UCSD-AML1 (cell line): ENCODE data around the gene PPP3R1.

ENCODE experiments used
- DNase-seq: peaks from one replicate; lab custom pipeline; 2025; ENCODE audit not compliant: unreplicated experiment; lab: John Stamatoyannopoulos, UW

PPP3R1 gene, protein sequence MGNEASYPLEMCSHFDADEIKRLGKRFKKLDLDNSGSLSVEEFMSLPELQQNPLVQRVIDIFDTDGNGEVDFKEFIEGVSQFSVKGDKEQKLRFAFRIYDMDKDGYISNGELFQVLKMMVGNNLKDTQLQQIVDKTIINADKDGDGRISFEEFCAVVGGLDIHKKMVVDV

DNA sequence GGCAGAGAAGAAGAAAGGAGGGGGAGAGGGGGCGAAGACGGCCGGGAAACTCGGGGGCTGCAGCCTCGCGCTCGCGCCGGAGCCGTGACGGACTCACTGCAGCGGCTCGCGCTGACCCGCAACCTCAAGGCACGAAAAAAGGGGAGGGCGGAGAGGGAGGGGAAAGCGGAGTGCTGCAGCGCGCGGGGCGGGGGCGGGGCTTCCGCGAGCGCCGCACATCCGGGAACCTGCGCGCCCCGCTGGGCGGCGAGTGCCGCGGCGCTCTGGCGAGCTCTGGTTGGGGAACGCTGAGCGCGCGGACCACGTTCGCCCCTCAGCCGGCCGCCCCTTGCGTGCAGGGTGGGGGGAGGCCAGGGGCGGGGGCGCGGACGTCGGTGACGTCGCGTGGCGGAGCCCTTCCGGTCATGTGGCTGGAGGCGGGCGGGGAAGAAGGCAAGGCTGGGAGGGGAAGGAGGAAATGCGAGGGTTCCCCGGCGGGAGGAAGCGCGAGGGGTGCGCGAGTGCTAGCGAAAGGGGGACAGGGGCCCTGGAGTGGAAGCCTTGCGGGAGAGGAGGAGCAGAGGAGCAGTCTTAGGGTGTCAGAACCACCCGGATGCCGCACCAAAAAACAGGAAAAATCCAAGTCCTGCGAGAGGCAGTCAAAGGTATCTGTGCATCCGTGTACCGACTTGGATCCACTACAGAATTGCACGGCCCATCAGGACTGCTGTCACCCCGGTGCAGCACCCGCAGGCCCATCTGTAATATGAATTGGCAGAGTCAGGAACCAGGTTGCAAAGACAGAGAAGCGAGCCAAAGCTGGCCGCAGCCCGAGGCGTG lies at the start of gene PPP3R1:
Gene PPP3R1, minus strand, starts transcription at position 133 of the 819 bp plus-strand sequence. CDS start 405 bp downstream, outside the sequence.
- peak; percentile 98 for DNase-seq

DNA sequence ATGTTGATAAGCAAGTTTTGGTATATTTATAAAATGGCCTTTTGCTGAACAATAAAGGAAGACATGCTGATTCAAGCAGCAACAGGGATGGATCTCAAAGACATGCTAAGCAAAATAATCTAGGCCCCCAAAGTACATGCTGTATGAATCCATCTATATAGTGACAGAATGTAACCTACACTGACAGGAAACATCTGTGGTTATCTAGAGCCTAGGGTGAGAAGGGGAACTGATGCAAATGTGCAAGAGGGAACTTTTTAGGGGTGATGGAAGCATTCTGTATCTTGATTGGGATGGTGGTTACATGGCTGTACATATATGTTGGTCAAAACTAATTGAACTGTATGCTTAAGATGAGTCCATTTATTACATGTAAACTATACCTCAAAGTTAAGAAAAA lies 43.2 kb upstream of the PPP3R1 start:
- no peak for DNase-seq

DNA sequence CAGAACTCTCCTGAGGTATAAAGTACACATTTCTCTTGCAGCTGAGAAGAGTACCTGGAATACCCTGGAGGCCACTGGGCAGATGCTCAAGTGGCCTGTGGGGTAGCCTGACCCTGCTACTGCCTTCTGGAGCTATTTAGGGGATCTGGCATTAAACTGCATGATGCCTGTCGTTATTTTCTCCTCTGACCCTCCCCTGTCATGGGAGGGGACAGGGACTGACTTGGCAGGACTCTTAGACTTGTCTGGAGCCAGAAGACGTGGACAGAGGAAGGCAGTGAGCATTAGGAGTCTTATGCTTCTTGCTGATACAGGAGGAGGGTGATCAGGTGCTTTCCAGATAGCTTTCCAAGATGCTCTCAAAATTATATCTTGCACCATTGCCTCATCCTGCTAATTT lies 42.6 kb upstream of the PPP3R1 start:
- DNase-seq, result no peak

DNA sequence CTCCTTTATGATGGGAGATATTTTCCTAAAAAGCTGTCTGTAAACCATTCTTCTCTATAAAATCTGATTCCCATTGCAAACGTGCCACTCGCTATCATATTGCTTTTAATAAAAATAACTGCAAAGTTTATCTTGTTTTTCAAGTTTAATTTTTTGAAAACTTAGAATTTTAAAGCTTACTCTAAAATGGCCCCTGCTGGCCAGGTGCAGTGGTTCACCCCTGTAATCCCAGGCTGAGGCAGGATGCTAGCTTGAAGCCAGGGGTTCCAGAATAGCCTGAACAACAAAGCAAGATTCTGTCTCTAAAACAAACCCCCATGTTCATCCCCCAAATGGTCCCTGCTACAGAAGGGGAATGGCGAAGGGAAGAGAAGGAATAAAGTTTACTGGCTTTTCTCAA lies 41.9 kb upstream of the PPP3R1 start:
- no peak for DNase-seq

- DNase-seq, result no peak
These were observed 41.4 kb upstream of the PPP3R1 start for GRCh38 chr2:68293755-68294154.

DNA sequence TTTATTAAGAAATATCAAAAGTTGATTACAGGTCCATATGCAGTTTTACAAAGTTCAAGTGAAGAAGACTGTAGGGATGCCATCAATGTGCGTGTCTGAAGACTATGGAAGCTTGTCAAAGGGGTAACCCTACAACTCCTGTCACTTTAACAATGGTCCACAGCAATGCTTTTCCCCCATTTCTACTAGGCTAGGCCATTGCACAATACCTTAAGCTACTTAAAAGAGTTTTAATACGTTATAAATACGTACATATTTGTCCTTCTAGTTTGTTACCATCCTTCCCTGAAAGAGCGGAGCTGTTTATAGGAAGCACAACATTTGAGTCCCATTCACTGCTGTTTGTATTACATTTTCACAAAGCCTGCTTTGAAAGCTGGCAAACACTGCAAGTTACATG lies 40.7 kb upstream of the PPP3R1 start:
- DNase-seq, result no peak

- DNase-seq, result no peak
These were observed 39.9 kb upstream of the PPP3R1 start for GRCh38 chr2:68292108-68292710.

DNA sequence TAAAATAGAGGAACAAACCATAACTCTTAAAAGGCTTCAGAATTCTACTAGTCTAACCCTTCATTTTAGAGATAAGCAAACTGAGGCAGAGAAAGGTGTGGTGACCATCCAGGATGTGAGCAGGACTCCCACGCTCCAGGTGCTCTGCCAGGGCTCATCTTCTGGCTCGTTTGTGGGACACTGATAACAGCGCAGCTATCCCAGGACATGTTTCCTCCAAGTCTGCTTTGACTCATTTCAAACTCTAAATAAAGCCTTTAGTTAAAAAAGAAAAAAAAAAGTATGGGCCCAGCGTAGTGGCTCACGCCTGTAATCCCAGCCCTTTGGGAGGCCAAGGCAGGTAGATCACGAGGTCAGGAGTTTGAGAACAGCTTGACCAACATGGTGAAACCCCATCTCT lies 39.0 kb upstream of the PPP3R1 start:
- DNase-seq, result no peak

- DNase-seq, result no peak
These were observed 38.6 kb upstream of the PPP3R1 start for GRCh38 chr2:68290901-68291300.

DNA sequence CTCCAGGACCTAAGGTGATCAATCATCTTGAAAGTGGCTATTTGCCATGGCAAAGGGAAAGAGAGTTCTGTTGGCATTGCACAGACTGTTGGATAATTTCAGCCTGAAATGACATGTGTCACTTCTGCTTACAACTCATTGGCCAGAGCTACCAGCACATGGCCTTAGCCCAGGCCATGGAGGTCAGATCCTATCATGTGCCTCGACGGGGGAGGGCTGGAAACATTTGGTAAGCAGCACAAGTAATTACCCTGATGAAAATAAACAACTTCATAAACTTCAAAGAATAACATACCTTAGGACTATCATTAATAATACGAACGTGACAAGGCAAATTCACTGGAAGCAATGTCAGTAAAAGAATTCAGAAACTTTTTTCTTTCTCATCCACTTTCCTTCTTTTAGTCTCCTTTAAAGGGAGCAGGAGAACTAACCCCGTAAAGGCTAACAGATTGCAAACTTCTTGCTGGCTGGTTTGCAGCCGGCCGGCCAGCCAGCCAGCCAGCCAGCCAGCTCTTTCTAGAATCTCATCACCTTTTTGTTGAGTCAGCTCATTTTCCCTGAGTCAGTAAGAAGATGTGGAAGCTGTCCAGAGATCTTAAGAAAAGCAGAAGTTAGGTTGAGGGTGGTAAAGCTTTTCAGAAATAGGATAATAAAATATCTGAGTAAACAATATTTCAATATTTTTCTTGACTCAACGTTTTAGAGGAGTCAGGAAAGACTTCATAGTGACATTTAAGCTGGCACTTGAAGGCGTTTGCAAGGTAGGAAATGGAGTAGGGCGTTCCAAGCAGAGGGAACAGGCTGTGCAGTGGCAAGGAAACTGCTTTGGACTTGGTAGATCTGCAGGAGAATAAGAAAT lies 35.5 kb upstream of the PPP3R1 start:
- DNase-seq, result peak; percentile 14

- no peak for DNase-seq
These were observed 32.6 kb upstream of the PPP3R1 start for GRCh38 chr2:68284896-68285295.

DNA sequence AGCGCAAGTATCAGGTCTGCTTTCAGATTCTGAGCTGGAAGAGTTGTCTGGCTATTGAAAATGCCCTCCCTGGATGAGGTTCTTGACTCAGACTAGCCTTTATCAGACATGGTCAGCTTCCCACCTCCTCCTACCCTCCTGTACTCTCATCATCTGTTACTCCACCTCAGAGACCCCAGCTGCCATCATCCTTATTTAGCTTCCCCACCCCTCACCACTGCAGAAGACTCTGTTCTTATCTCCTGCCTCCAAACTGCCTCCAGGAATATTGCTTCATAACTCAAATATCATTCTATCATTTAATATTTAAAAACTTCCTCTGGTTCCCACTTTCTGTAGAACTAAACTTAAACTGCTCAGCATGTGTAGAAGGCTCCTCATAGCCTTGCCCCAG lies 31.1 kb upstream of the PPP3R1 start:
- no peak for DNase-seq

GRCh38 chr2:68282811-68283418 lies 30.6 kb upstream of the PPP3R1 start:
- DNase-seq, result no peak

DNA sequence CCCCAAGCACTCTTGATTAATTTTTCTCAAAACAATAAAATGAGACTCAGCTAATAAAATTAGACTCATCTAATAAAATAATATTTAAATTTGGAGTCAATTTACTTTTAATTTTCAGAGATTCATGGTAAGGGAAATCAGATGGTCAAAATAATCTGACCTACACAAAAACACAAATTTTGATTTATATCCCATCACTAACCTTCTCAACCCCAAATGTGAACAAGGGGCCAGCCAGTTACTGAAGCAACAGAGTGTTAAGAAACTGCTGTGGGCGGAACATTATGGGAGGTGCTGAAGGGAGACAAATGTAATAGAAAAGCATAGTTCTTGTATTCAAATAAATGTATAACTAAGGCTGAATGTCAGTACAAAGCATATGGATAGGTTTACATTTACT lies 28.5 kb upstream of the PPP3R1 start:
- no peak for DNase-seq

GRCh38 chr2:68280348-68280747 lies 28.0 kb upstream of the PPP3R1 start:
- no peak for DNase-seq

DNA sequence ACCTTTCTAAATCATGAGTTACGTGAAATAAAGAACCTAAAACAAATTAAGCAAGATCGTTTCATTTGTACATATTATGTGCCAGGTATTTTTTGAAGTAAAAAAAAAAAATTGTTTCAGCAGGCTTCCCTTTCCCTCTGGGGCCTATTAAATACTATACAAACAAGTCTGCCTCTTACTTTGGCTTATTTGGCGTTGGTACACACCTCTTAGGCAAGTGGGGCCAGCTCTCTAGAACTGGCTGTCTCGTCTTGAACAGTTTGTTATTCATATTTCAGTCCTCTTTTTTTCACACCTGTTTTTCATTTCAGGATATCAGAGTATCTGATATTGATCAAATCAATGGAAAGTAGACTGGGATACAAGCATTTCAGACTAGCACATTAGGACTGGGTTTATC lies 27.4 kb upstream of the PPP3R1 start:
- DNase-seq, result no peak

DNA sequence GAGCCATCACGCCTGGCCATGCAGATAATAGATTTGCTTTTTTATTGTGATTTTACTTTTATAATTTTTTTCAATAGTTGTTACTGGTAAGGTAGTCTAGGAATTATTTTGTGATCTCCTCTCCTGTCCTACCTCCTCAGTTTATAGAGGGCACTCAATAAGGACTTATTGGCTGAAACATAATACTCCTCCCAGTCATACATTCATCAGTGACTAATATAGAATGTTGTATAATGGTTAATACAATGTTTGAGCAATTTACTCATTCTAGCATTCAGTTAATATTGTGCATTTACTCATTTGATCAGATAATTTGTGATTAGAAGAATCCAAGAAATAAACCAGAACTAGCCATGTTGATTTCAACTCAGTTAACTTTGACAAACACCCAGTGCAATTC lies 25.8 kb upstream of the PPP3R1 start:
- DNase-seq, result no peak

GRCh38 chr2:68274022-68274421 lies 21.7 kb upstream of the PPP3R1 start:
- DNase-seq, result no peak

DNA sequence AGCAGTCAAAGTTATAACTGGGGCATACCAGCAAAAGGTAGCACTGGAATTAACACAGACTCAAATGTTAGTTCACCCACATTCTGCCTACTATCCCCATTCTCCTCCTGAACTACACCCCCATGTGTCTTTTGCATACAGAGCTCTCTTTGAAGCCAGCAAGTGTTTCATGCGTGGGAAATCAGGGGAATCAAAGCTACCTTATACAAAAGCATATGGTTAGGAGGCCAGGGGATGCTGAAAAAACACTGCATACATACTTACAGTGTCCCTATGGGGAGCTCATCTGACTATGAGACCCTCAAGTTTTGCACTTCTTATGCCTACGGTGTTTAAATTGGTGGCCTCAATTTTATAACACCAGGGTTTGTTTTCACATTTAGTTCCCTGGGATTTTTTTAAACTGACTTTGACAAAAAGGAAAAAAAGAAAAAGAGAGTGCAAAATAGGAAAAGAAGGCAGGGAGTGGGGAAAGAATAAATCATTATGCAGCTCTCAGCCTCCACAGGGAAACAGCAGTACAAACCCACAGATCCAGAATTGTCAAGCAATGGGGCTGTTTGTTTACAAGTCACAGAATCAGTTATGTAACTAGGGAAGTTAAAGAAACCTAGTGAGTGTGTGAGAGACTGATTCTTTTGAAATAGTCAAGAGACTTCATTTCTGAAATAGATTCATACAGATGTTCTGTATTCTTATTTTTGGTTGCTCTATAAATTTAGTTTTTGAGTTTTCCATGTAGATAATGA lies 20.1 kb upstream of the PPP3R1 start:
- DNase-seq, result no peak

DNA sequence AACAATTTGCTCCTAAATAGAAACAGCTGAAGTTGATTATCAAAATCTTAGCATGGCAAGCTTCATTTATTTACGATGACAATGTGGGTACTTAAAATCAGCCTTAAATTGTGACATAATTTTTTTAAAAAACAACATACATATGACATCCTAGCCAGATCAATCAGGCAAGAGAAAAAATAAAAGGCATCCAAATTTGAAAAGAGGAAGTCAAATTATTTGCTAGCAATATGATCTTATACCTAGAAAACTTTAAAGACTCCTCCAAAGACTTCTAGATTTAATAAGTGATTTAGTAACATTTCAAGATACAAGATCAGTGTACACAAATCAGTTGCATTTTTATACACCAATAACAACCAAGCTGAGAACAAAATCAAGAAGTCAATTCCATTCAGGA lies 14.3 kb upstream of the PPP3R1 start:
- DNase-seq, result no peak
